Chondrocyte (in vitro differentiated cells): ENCODE measurements around the gene PDXK. TPM values are rescaled to one million over a fixed set of nuclear protein-coding genes. Genes with fewer than 3 reads are reported as not detected.
A peak's percentile ranks its signal among the peaks of the same experiment; 100 is the strongest.

Source experiments
- DNase-seq: peaks from one replicate; pipeline ENCODE4 v3.0.0; 2021; ENCODE audit warnings: mixed read lengths, low spot score
- H3K27ac Mint-ChIP-seq: one replicate; pipeline ENCODE4 v1.8.0; 2021; ENCODE audit warnings: mild to moderate bottlenecking, moderate library complexity, mixed read lengths; ENCODE audit not compliant: unreplicated experiment
- H3K27me3 Mint-ChIP-seq: 2 replicates; pipeline ENCODE4 v1.8.0; 2021; ENCODE audit warnings: low read depth, mixed read lengths
- H3K36me3 Mint-ChIP-seq: 2 replicates; pipeline ENCODE4 v1.8.0; 2021; ENCODE audit warnings: low read depth, mixed read lengths
- H3K4me1 Mint-ChIP-seq: 2 replicates; pipeline ENCODE4 v1.8.0; 2021; ENCODE audit warnings: low read depth, mild to moderate bottlenecking, mixed read lengths
- H3K4me3 Mint-ChIP-seq: one replicate; pipeline ENCODE4 v1.8.0; 2021; ENCODE audit warnings: mild to moderate bottlenecking, moderate library complexity, mixed read lengths; ENCODE audit not compliant: unreplicated experiment
- H3K9me3 Mint-ChIP-seq: 2 replicates; pipeline ENCODE4 v1.8.0; 2021; ENCODE audit warnings: low read depth, mixed read lengths
- CTCF ChIP-seq: fragments of 200-600 bp; sonication (generic); IDR thresholded peaks from 2 replicates; pipeline ENCODE4 v1.5.0; 2021; ENCODE audit warnings: antibody characterized with exemption, mild to moderate bottlenecking, moderate library complexity
- total RNA-seq: library from RNA; stranded (reverse); gene quantifications from 3 replicates; pipeline ENCODE4 v1.2.1, GENCODE V29; 2021

Gene PDXK
- total RNA-seq, 1 donor from 2014 or later, result 213 TPM

GRCh38 chr21:43717967-43718871 is 710 bp upstream of the PDXK start:
- Mint-ChIP-seq H3K9me3 (no peaks in the 10 kb centered on the region), H3K27ac (peak overlapping the region; percentile 5), H3K27me3 (no peaks in the 10 kb centered on the region), H3K36me3 (peaks cover 3% of the 10 kb centered on the region), H3K4me3 (peak overlapping the region; percentile 70), H3K4me1 (peaks cover 37% of the 10 kb centered on the region)
- TF ChIP-seq CTCF, result no peak
- no peak for DNase-seq

GRCh38 chr21:43719748-43720538 is 1.0 kb downstream of the PDXK start:
- Mint-ChIP-seq H3K4me1 (peaks cover 40% of the 10 kb centered on the region), H3K9me3 (no peaks in the 10 kb centered on the region)

GRCh38 chr21:43720539-43721166 is 1.7 kb downstream of the PDXK start:
- TF ChIP-seq CTCF, result no peak
- Mint-ChIP-seq H3K27ac (peak overlapping the region; percentile 61), H3K27me3 (no peaks in the 10 kb centered on the region), H3K4me3 (peak overlapping the region; percentile 83), H3K9me3 (no peaks in the 10 kb centered on the region), H3K4me1 (peaks cover 47% of the 10 kb centered on the region), H3K36me3 (peaks cover 4% of the 10 kb centered on the region)
- no peak for DNase-seq

More at GRCh38 chr21:43719748-43720538, 1.0 kb downstream of the PDXK start:
- Mint-ChIP-seq H3K27me3 (no peaks in the 10 kb centered on the region), H3K36me3 (peaks cover 4% of the 10 kb centered on the region), H3K4me3 (peak overlapping the region; percentile 83), H3K27ac (peak overlapping the region; percentile 61)
- TF ChIP-seq CTCF, result no peak
- no peak for DNase-seq

- Mint-ChIP-seq H3K36me3 (peaks cover 7% of the 10 kb centered on the region), H3K27me3 (no peaks in the 10 kb centered on the region), H3K4me1 (peaks cover 52% of the 10 kb centered on the region), H3K4me3 (peak overlapping the region; percentile 83), H3K9me3 (no peaks in the 10 kb centered on the region), H3K27ac (peak overlapping the region; percentile 61)
- no peak for TF ChIP-seq CTCF
- DNase-seq, result no peak
Observed at GRCh38 chr21:43721206-43721605, 2.3 kb downstream of the PDXK start.

- peaks cover 56% of the 10 kb centered on the region for H3K4me1 Mint-ChIP-seq
- H3K27ac Mint-ChIP-seq, result no peak overlapping the region
- peaks cover 7% of the 10 kb centered on the region for H3K36me3 Mint-ChIP-seq
- TF ChIP-seq CTCF, result no peak
- no peaks in the 10 kb centered on the region for H3K9me3 Mint-ChIP-seq
- no peaks in the 10 kb centered on the region for H3K27me3 Mint-ChIP-seq
- H3K4me3 Mint-ChIP-seq, result peak overlapping the region; percentile 83
- no peak for DNase-seq
Observed at GRCh38 chr21:43721939-43722338, 3.0 kb downstream of the PDXK start.
